ENCODE results near the gene CUEDC1.
"Not testable (repeated sequence)": the region's sequence is repeated elsewhere in the genome, so short reads cannot be mapped to it uniquely, and the experiment has no call there.

The CUEDC1 gene

DNA sequence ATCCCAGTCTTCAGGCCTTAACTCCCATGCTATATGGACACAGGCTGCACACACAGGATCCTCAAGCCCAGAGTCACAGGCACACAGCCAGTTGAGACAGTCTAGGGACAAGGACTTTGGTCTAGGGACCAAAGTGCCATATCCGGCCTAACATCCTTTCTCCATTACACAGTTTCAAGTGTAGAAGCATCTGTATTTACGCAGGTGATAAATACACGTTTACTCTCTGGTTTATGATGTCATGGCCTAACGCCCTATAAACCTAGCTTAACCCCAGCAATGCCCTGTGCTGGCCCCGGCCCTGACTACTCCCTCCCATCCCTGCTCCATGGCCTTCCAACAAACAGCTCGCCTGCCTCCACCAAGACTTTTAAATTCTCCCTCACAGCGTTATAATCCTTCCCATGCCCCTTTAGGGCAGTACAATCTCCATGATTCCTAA, 17.1 kb downstream of the CUEDC1 start:
- DNase-seq (ENCODE audit: low read depth) = no peak

DNA sequence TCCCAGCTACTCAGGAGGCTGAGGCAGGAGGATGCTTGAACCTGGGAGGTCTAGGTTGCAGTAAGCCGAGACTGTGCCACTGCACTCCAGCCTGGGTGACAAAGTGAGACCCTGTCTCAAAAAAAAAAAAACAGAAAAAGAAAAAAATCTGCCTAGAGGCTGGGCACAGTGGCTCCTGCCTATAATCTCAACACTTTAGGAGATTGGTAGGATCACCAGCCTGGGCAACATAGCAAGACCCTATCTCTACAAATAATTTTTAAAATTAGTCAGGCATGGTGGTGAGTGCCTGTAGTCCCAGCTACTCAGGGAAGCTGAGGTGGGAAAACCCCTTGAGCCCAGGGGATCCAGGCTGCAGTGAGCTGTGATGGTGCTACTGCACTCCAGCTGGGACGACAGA, 17.7 kb downstream of the CUEDC1 start:
- no peak for DNase-seq (ENCODE audit: low read depth)

DNA sequence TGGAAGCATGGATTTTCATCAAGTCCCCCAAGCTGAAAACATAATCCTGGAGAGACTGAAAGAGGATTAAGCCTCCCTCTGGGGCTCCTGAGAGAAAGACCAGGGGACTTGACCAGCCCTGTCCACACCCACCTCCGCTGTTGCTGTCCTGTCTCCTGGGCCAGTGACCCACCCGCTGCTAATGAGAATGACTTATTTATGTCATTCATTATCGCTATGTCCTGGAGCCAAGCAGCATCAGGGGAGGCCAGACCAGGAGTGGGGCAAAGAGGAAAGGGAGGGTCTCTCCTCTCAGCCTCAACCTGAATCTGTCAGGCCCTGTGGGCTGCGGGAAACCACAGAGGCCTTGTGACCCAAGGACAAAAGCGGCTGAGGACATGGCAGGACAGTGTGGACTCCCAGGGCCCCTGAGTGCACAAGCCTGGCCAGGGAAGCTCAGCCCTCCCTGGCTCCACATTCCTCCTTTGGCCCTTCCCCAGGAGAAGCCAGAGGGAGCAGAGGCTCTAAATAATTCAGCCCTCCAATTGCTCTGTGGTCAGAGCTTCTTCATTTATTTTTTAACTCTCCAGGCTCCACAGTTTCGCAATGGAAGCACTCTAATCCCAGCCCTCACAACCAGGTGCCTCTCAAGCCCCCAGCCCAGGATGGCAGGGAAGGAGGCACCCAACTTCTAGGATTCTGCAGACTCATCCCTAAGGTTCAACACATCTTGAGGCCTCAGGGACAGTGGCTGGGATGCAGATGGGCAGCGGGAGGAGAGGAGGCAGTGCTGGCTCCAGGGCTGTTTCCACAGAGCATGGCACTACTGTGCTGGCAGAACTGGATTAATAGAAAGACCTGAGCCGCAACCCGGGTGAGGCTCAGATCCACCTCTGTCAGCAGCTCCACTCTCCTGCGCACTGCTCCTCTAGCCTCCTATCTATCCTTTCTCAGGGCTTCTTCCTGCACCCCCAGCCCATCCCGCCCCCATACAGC, 19.1 kb downstream of the CUEDC1 start:
- DNase-seq (ENCODE audit: low read depth) = no peak

DNA sequence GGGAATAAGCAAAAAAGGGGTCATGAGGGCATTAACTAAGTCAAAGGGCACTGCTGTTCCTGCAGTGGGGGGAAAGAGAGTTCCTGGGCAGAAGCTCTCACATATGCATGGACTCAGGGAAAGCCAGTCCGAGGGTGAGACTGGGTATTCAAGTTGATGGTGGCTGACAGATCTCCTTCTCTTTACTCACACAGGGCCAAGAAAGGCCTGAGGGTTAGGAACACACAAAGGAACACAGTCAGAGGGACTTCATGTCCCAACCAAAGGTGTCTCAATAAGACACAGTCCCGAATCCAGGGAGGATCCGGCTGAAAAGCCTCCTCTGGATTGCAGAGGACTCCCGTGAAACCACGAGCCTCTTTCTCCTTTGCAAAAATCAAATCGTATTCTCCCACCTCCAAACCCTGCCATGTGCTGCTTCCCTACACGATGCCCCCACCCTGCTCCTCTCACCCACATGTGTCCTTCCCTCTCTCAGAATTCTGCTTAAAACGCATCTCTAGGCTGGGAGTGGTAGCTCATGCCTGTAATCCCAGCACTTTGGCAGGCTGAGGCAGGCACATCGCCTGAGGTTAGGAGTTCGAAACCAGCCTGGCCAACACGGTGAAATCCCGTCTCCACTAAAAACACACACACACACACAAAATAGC, 23.6 kb downstream of the CUEDC1 start:
- DNase-seq (ENCODE audit: low read depth) = no peak

DNA sequence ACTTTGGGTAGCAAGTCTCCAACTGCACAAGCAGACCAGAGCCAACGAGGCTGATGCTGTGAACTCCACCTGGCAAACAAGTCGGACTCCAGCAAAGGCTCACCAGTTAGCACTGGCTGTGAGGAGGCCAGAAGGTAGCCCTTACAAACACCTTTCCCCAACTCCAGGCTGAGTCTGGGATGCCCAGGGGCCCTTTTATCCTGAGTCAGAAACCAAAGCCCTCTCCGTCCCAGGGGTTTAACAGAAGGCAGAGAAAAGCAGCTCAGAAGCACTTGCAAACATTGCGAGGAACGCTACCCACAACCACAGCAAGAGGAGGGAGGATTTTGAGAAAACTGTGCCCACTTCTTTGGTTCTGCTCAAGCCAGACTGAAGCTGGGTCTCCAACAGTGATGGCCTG, 25.0 kb downstream of the CUEDC1 start:
- DNase-seq (ENCODE audit: low read depth) = no peak

DNA sequence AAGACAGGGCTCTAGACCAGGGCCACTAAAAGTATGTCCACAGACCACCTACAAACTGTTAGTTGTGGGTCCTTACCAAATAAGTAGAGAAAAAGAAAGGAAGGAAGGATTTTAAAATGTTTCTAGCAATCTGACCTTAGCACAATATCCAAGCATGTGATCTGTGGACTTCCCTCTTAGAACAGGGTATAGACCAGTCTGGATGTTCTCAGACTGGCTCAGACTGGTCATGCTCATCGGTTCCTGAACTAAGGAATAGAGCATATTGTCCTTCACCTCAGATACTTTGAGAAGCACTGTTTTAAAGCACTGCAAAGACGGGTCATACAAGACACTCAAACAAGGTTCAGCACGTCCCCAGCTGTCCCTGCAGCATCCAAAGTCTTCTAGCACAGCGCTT, 25.8 kb downstream of the CUEDC1 start:
- DNase-seq (ENCODE audit: low read depth) = no peak

DNA sequence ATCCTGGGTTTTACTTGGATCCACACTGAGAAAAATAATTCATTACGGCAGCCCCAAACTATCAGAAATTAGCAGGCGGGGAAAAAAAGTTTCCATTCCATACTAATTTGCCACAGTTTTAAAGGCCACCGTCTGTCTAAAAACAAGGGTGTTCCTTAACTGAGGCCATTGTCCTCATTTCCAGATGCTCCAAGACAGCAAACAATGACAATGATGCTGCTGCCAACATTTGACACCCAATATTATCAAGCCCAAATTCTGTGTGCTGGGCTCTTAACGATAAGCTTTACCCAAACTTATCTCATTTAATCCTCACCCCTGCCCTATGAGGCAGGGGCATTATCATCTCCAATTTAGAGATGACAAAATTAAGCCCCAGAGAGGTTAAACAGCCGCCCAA, 26.3 kb downstream of the CUEDC1 start:
- DNase-seq (ENCODE audit: low read depth) = no peak

DNA sequence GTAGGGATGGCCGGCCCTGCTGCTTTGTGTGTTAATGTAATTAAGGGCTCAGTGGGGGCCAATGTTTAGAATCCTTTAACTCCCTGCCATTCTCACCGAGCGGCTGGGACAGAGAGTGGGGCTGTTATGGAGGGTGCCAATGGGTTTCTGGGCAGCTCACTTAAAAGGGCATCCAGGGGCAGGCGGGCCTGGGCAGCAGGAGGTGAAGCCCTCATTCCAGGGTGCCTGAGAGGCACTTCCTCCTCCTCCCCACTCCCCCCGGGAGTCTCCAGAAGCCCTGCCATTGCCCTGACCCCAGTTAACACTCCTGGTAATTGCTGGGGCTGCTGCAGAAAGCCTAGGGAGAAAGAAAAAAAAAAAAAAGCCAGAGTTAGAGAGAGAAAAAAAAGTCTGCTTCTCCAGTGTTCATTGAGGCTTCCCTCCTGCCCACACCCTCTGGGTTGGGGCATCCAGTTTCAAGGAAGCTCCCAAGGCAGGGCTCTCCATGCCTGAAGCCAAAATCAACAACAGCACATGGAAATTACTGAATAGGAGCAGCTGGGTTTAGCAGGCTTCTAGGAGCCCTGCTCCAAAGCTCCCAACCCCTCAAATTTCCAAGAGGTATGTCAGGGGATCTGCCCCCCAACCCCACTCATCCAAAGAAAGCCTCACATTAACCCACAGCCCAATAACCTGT, 28.0 kb downstream of the CUEDC1 start:
- DNase-seq (ENCODE audit: low read depth) = no peak

DNA sequence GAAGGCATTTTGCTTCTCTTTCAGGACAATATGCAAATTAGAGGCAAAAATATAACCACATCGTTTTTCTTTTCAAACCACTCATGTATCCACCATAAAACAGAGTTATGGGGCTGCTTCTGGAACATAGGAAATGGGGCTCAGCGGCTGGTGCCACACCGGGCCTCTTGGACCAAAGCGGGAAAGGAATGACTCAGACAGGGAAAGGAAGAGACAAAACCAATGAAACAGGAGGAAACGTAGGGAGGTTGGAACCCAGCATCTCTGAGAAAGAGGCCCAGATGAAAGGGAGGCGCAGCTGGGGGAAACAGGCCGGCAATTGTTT, 28.5 kb downstream of the CUEDC1 start:
- no peak for DNase-seq (ENCODE audit: low read depth)

DNA sequence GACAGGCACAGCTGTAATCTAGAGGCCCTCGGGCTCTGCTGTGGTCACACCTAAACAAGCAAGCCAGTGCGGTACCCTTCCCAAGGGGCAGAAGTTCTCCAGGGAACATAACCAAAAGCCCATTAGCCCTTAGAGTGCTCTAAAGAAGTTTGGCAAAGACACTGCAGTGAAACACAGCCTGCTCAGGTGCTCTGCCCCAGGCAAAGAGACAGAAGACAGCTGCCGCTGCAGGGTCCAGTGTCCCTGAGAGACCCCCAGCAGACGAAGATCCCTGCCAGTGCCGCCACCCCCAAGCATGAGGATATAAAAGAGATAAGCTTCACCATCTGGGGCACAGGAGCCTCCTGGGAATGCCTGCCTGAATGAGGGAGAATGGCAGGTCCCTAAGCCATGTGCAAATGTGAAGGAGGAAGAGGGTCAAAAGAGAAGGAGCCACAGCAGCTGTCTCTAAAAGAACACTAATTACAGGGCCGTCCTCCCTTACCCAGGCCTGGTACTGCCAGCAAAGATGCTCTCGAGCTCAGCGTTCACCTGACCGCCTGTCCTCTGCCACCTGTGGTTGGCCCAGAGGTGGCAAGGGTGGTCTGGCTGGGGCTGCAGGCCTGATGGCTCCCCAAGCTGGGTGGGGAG, 29.7 kb downstream of the CUEDC1 start:
- no peak for DNase-seq (ENCODE audit: low read depth)

DNA sequence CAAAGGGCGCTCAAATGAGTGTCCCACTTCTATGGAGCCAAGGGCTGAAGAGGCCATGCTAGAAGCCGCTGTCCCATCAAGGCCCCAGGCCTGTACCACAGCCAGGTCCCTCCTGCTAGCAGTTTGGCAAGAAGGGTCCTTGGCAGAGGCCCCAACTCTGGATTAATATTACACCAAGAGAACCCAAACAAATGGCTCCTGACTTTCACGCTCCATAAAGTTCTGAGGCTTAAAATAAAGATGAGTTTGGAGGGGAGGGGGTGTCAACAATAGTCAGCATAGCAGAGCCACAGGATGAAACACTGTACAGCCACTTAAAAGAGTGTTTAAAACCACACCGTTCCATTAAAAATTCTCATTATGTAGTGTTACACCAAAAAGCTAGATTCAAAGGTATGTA, 30.5 kb downstream of the CUEDC1 start:
- no peak for DNase-seq (ENCODE audit: low read depth)

DNA sequence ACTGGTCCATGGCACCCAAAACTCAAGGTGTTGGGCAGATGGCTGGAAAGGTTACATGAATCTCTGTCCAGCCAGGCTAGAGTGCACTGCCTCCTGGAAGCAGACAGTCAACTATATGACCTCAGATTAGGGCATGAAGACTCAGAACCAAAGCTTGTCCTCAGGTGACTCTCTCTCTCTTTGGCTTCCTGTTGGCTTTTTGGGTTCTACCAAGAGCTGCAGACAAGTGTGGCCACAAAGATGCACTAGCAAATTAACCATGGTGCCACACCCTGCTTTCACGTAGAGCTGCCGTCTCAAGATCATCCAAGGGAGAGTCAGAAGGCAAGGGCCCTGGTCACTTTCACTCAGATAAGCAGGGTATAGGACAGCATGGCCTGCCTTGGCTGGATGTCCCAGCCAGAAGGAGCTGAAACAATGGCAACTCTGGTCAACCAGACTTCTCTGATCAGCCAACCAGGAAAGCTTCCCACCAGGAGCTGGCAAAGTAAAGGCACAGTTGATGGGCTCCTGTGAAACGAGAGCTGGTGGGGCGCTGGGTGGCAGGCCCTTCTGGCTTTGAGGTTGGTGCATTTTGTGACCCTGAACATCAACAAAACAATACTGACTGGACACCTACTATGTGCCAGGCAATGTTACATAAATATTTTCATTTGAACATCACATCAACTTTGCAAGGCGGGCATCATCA, 31.9 kb downstream of the CUEDC1 start:
- DNase-seq (ENCODE audit: low read depth) = no peak

DNA sequence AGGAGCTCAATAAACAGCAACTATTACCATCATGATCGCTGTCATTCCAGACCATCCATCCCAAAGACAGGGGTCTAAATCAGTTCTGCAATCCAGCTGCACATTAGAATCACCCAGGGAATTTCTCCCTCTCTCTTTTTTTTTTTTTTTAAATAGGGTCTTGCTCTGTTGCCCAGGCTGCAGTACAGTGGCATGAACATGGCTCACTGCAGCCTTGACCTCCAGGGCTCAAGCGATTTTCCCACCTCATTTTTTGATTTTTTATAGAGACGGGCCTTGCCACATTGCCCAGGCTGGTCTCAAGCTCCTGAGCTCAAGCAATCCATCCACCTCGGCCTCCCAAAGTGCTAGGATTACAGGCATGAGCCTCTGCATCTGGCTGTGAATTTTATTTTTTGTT, 32.5 kb downstream of the CUEDC1 start:
- DNase-seq (ENCODE audit: low read depth) = not testable (repeated sequence)

DNA sequence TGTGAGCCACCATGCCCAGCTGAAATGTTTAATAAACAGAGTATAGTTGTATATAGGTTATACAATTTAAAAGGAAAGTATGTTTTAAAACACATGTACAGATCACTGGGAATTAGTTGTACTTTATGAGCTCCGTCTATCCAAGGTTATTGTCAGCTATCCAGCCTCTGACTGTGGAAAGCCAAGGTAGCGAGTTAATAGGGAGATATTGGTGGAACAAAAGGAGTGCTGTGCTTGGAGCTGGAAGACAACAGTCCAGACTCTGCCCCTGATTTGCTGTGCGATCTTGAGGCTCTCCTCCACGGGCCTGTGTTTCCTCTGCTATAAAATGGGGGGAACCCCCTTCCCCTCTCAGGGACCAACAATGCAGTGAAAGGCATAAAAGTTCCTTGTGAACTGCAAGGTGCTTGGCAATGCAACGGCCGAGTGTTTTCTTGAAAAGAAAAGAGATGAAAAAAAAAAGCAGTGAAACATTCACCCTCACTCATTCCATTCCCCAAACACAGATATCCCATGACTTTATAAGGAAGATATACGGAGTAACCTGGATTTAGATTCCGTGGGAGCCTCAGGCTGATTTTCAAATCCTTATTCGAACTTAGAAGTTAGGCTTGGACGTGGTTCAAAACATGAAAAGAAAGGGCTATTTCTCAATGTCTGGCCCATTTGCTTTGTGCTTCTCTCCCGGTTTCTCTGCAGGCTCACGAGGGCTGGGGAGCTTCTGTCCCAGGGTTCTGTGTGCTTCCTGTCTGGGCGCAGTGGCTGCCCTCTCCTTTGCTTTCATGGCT, 34.1 kb downstream of the CUEDC1 start:
- DNase-seq (ENCODE audit: low read depth) = no peak

DNA sequence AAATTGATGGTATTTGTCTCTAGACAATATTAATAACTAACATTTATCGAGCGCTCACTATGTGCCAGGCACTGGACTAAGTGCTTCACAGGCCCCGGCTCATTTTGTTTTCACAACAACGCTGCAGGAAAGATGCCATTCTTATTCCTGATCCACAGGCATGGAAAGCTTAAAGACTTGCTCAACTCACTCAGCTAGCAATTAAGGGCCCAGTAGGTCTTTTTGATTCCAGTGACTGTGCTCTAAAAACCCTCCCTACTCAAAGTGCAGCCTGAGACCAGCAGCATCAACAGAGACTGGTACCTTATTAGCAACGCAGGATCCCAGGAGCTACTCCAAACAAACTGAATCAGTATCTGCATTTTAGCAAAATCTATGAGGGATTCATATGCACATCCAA, 35.3 kb downstream of the CUEDC1 start:
- no peak for DNase-seq (ENCODE audit: low read depth)

DNA sequence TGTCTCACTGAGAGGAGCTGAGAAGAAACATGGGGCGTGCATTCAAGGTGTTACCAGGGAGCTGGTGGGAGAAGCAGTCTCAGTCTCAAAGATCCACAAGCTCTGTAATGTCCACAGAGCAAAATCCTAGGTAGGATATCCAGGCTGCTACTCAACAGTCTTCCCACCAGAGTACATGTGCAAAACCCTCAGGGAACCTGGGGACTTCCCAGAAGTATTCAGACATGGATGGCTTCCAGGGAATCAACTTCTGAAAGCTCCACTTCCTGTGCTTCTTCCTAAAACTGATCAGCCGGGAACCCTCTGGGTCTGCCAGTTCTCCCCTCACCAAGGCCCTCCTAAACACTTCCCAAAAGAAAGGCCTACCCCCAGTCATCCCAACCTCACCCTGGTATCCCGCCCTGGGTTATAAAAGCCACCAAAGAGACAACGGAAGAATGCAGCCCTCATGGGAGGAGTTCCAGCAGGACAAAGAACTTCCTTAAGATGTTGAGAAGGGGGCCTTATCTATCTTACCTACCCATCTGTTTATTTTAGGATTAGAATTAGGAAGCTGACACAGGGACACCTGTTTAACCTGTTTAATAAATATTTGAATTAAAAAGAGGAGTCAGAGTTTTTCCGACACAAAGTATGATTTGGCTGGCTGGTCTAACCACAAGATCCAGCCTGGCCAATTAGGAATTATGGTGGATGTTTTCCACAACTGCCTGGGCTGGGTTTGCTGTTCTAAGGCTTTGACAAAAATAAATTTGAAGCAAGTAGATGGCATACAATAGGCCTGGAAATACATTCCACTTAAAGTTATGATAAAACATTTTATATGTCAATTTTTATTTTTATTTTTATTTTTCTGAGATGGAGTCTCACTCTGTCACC, 37.0 kb downstream of the CUEDC1 start:
- no peak for DNase-seq (ENCODE audit: low read depth)

DNA sequence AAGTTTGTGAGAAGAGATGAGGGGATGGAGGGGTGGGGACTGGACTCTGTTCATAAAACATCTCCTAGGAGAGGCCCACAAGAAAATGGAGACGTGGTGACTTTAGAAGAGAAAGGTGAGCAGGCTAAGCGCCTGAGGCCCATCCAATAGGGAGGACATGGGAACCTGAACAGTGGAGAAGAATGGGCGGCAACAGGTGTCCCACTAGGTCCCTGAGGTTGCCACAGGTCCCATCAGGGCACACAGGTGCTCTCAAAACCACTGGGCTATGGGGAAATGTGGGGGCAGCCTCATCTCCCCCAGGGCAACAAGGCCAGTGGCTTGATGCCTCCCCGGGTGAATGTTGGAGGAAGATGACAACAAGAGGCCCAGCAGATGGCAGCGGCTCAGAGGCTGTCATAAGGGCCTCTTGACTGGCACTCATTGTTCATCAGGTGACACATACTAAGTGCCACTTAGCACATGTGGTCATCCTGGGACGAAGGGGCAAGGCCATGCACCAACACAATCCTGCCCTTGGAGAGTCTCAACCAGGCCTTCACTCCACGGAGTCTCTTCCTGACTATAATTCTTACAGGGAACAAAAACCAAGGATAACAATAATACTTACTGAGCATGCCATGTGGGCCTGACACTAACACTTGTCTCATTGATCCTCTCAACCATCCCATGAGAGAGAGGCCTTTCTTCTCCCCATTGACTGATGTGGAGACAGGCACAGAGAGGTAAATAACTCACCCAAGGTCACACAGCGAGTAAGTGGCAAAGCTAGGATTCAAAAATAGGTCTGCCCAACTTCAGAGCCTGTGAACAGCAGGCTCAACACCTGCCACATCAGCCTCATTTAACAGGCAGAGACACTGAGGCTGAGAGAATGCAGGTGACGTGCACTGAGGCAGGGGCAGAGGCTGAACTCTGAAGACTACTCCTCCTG, 38.0 kb downstream of the CUEDC1 start:
- DNase-seq (ENCODE audit: low read depth) = no peak

DNA sequence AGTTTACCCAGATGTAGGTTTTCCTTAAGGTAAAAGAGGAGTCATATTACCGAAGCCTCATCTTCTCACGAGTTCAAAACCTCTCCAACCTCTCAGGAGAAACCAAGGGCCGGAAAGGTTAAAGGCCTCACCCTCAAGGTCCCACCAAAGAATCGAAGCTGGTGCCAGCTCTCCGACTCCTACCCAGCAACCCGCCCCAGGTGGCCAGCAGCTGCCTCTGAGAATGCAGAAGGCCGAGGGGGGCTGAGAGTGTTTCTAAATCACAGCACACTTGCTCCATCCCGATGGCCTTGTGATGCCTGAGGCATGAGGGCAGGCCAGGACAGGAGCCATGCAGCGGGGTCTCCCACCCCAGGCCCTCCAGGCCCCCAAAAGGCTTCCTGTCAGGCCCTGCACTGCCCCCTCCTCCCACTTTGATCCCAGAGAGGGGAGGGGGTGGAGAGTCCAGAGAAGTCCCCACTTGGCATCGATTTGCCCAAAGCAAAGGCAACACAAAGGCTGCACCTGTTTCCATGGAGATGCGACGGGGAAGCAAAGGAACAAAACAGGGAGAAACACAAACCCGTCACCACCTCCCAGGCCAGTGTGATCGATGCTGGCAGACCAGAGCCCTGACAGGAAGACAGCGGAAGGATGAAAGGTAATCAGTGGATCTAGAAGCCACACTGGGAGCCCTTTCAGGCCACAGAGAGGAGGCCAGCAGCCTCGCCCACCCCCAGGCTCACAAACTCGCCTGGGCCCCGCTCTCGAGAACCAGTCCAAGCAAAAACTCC, 39.0 kb downstream of the CUEDC1 start:
- DNase-seq (ENCODE audit: low read depth) = no peak

Measured in stimulated activated CD8-positive, alpha-beta memory T cell treated with anti-CD3 and anti-CD28 coated beads, Interleukin-12 subunit alpha, Interleukin-12 subunit beta, amount 100 ng/mL, for 4 hours (primary cell).